Measurements from ENCODE around the gene ZCCHC14. TPM values are rescaled to one million over a fixed set of nuclear protein-coding genes. Genes with fewer than 3 reads are reported as not detected.

The ZCCHC14 gene
- total RNA-seq, 4 donors from 2014 or later, result 23.0 to 70.0 (median 27.6) TPM

- Histone ChIP-seq H3K9me3 (no peaks in the 10 kb centered on the region), H3K27me3 (no peaks in the 10 kb centered on the region), H3K27ac (no peak overlapping the region), H3K4me1 (no peaks in the 10 kb centered on the region), H3K4me3 (replicated peaks in 1 of 3) (no peak overlapping the region), H3K36me3 (peaks cover 12 to 27% of the 10 kb centered on the region in 2 donors)
- TF ChIP-seq CTCF (IDR thresholded peaks at IDR 0.05) (no peak), POLR2A (IDR thresholded peaks at IDR 0.05) (no peak)
- intact Hi-C loops (cut with DNase I), result no loop called here
- no peak for DNase-seq
- 89 to 91% methylated on average over 7 to 8 of the region's 8 CpGs for WGBS, 2 donors
Measured at GRCh38 chr16:87356491-87356853, 136.4 kb downstream of the ZCCHC14 start.

Other genes with a start within 250 kb of the ZCCHC14 start
- 1 to 10 TPM in 1 of 4 donors, under 1 TPM in 2, not detected in 1; 0.54 to 1.3 (median 0.54) TPM for gene C16orf95, start 175.6 kb downstream of the ZCCHC14 start, total RNA-seq
- 10 to 100 TPM; 23.8 to 62.5 (median 54.9) TPM for gene FBXO31, start 109.2 kb downstream of the ZCCHC14 start, total RNA-seq
- 10 to 100 TPM; 51.8 to 84.3 (median 67.3) TPM for gene MAP1LC3B, start 100.7 kb downstream of the ZCCHC14 start, total RNA-seq
- gene JPH3, start 109.5 kb upstream of the ZCCHC14 start, total RNA-seq, result 1 to 10 TPM in 1 of 4 donors, under 1 TPM in 2, not detected in 1; 0.22 to 1.1 (median 0.29) TPM